Osteoblast (primary cell): Measurements from ENCODE around the gene CMIP. TPM values are rescaled to one million over a fixed set of nuclear protein-coding genes. Genes with fewer than 3 reads are reported as not detected.

Experiments
- DNase-seq: peaks from one replicate; pipeline ENCODE4 v3.0.0; 2011; ENCODE audit warnings: low spot score, mixed read lengths; ENCODE audit not compliant: insufficient read length; ENCODE audit errors: missing footprints
- H2AFZ ChIP-seq: 2 replicates; pipeline ENCODE4 v1.6.0; 2011; ENCODE audit warnings: mild to moderate bottlenecking, low read length
- H3K27ac ChIP-seq: 2 replicates; pipeline ENCODE4 v1.5.1; 2011; ENCODE audit warnings: mild to moderate bottlenecking, low read depth, low read length, moderate library complexity
- H3K27me3 ChIP-seq: 2 replicates; pipeline ENCODE4 v1.6.0; 2012; ENCODE audit warnings: mild to moderate bottlenecking, control low read depth, inconsistent platforms, low read length, moderate library complexity; ENCODE audit not compliant: insufficient read depth
- H3K36me3 ChIP-seq: 2 replicates; pipeline ENCODE4 v1.5.1; 2011; ENCODE audit warnings: mild to moderate bottlenecking, low read length, control low read depth, moderate library complexity; ENCODE audit not compliant: insufficient read depth
- H3K4me1 ChIP-seq: 2 replicates; pipeline ENCODE4 v1.5.1; 2011; ENCODE audit warnings: mild to moderate bottlenecking, low read length, control low read depth, moderate library complexity; ENCODE audit not compliant: insufficient read depth
- H3K4me2 ChIP-seq: 2 replicates; pipeline ENCODE4 v1.6.0; 2011; ENCODE audit warnings: mild to moderate bottlenecking, low read length; ENCODE audit not compliant: insufficient read depth
- H3K4me3 ChIP-seq: fragments of 200-600 bp; sonication (generic); 3 replicates; pipeline ENCODE4 v1.5.1; 2012; ENCODE audit warnings: mild to moderate bottlenecking, low read length, inconsistent platforms; ENCODE audit not compliant: insufficient read depth
- H3K79me2 ChIP-seq: 2 replicates; pipeline ENCODE4 v1.6.0; 2012; ENCODE audit warnings: mild to moderate bottlenecking, low read length, control low read depth, inconsistent platforms; ENCODE audit not compliant: insufficient read depth
- H3K9me3 ChIP-seq: 2 replicates; pipeline ENCODE4 v1.5.1; 2011; ENCODE audit warnings: low read depth, low read length, control low read depth
- H4K20me1 ChIP-seq: 2 replicates; pipeline ENCODE4 v1.6.0; 2012; ENCODE audit warnings: mild to moderate bottlenecking, low read length, control low read depth; ENCODE audit not compliant: insufficient read depth
- total RNA-seq: library from RNA; depleted of rRNA; stranded (reverse); fragments of >200 nt; gene quantifications from 2 replicates; pipeline ENCODE4 v1.2.3, GENCODE V29; 2012
- TF ChIP-seq, protein P1 (sequence below): IDR thresholded peaks from 2 replicates; pipeline ENCODE4 v1.5.1; 2011; ENCODE audit warnings: mild to moderate bottlenecking, low read depth, low read length, moderate library complexity; ENCODE audit errors: extremely low read depth

Gene CMIP
- total RNA-seq, 1 donor = 8.3 TPM

GRCh38 chr16:81567987-81568748 lies 123.6 kb downstream of the CMIP start:
- Histone ChIP-seq H3K36me3 (no peaks in the 10 kb centered on the region), H3K4me2 (peak overlapping the region; percentile 71), H4K20me1 (peaks cover 62% of the 10 kb centered on the region)

GRCh38 chr16:81568749-81569087 lies 124.1 kb downstream of the CMIP start:
- Histone ChIP-seq H3K79me2 (peaks cover 39% of the 10 kb centered on the region), H4K20me1 (peaks cover 57% of the 10 kb centered on the region), H3K4me3 (no peak overlapping the region), H3K27me3 (no peaks in the 10 kb centered on the region), H2AFZ (no peak overlapping the region), H3K4me1 (peaks cover 28% of the 10 kb centered on the region), H3K4me2 (peak overlapping the region; percentile 71), H3K36me3 (no peaks in the 10 kb centered on the region), H3K27ac (peak overlapping the region; percentile 58), H3K9me3 (no peaks in the 10 kb centered on the region)
- no peak for DNase-seq
- TF ChIP-seq, protein P1, sequence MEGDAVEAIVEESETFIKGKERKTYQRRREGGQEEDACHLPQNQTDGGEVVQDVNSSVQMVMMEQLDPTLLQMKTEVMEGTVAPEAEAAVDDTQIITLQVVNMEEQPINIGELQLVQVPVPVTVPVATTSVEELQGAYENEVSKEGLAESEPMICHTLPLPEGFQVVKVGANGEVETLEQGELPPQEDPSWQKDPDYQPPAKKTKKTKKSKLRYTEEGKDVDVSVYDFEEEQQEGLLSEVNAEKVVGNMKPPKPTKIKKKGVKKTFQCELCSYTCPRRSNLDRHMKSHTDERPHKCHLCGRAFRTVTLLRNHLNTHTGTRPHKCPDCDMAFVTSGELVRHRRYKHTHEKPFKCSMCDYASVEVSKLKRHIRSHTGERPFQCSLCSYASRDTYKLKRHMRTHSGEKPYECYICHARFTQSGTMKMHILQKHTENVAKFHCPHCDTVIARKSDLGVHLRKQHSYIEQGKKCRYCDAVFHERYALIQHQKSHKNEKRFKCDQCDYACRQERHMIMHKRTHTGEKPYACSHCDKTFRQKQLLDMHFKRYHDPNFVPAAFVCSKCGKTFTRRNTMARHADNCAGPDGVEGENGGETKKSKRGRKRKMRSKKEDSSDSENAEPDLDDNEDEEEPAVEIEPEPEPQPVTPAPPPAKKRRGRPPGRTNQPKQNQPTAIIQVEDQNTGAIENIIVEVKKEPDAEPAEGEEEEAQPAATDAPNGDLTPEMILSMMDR = no peak

More at GRCh38 chr16:81567987-81568748, 123.6 kb downstream of the CMIP start:
- no peaks in the 10 kb centered on the region for H3K9me3 ChIP-seq
- DNase-seq = peak; percentile 95
- H2AFZ ChIP-seq = peak overlapping the region; percentile 38
- no peaks in the 10 kb centered on the region for H3K27me3 ChIP-seq
- peaks cover 29% of the 10 kb centered on the region for H3K4me1 ChIP-seq
- H3K79me2 ChIP-seq = peaks cover 42% of the 10 kb centered on the region
- peak overlapping the region; percentile 58 for H3K27ac ChIP-seq
- TF ChIP-seq, protein P1 = no peak
- H3K4me3 ChIP-seq = peak overlapping the region; percentile 44

- H3K36me3 ChIP-seq = no peaks in the 10 kb centered on the region
- no peak for DNase-seq
- TF ChIP-seq, protein P1 = no peak
- no peaks in the 10 kb centered on the region for H3K9me3 ChIP-seq
- H3K4me1 ChIP-seq = peaks cover 21% of the 10 kb centered on the region
- H3K79me2 ChIP-seq = peaks cover 44% of the 10 kb centered on the region
- H4K20me1 ChIP-seq = peaks cover 58% of the 10 kb centered on the region
- H2AFZ ChIP-seq = no peak overlapping the region
- no peak overlapping the region for H3K27ac ChIP-seq
- H3K4me3 ChIP-seq = no peak overlapping the region
- H3K4me2 ChIP-seq = no peak overlapping the region
- no peaks in the 10 kb centered on the region for H3K27me3 ChIP-seq
Observed at GRCh38 chr16:81569361-81570034, 124.9 kb downstream of the CMIP start.
